Measurements from ENCODE around the gene CCDC68.
"Not testable (repeated sequence)": the region's sequence is repeated elsewhere in the genome, so short reads cannot be mapped to it uniquely, and the experiment has no call there.

Gene CCDC68

GRCh38 chr18:54871231-54871630 lies 88.0 kb downstream of the CCDC68 start:
- DNase-seq (ENCODE audit: insufficient read length), result no peak
- no peak for TF ChIP-seq POLR2A (IDR thresholded peaks at IDR 0.05; ENCODE audit: low read depth, low read length)
- no peak for TF ChIP-seq POLR2AphosphoS5 (IDR thresholded peaks at IDR 0.05; ENCODE audit: low read depth, low read length)
- no peak for TF ChIP-seq TAF1 (IDR thresholded peaks at IDR 0.05; ENCODE audit: borderline replicate concordance, low read depth, low read length)
- no peak for FAIRE-seq

- no peak for DNase-seq (ENCODE audit: insufficient read length)
- no peak for FAIRE-seq
- no peak for TF ChIP-seq TAF1 (IDR thresholded peaks at IDR 0.05; ENCODE audit: borderline replicate concordance, low read depth, low read length)
- TF ChIP-seq POLR2AphosphoS5 (IDR thresholded peaks at IDR 0.05; ENCODE audit: low read depth, low read length), result no peak
- TF ChIP-seq POLR2A (IDR thresholded peaks at IDR 0.05; ENCODE audit: low read depth, low read length), result no peak
Observed at GRCh38 chr18:54867131-54867530, 92.1 kb downstream of the CCDC68 start.

- TF ChIP-seq POLR2AphosphoS5 (IDR thresholded peaks at IDR 0.05; ENCODE audit: low read depth, low read length) (no peak), POLR2A (IDR thresholded peaks at IDR 0.05; ENCODE audit: low read depth, low read length) (no peak), TAF1 (IDR thresholded peaks at IDR 0.05; ENCODE audit: borderline replicate concordance, low read depth, low read length) (no peak)
- FAIRE-seq, result no peak
Observed at GRCh38 chr18:54860941-54861340, 98.3 kb downstream of the CCDC68 start.

GRCh38 chr18:54859667-54860421 lies 99.4 kb downstream of the CCDC68 start:
- FAIRE-seq, result no peak
- no peak for DNase-seq (ENCODE audit: insufficient read length)
- TF ChIP-seq POLR2A (IDR thresholded peaks at IDR 0.05; ENCODE audit: low read depth, low read length), result no peak
- no peak for TF ChIP-seq TAF1 (IDR thresholded peaks at IDR 0.05; ENCODE audit: borderline replicate concordance, low read depth, low read length)
- TF ChIP-seq POLR2AphosphoS5 (IDR thresholded peaks at IDR 0.05; ENCODE audit: low read depth, low read length), result no peak

More at GRCh38 chr18:54860941-54861340, 98.3 kb downstream of the CCDC68 start:
- no peak for DNase-seq (ENCODE audit: insufficient read length)

- FAIRE-seq (peak; percentile 24), DNase-seq (ENCODE audit: insufficient read length) (no peak)
- TF ChIP-seq POLR2A (IDR thresholded peaks at IDR 0.05; ENCODE audit: low read depth, low read length) (no peak), TAF1 (IDR thresholded peaks at IDR 0.05; ENCODE audit: borderline replicate concordance, low read depth, low read length) (no peak)
Observed at GRCh38 chr18:54857499-54857898, 101.8 kb downstream of the CCDC68 start.

- FAIRE-seq (no peak), DNase-seq (ENCODE audit: insufficient read length) (no peak)
- TF ChIP-seq POLR2A (IDR thresholded peaks at IDR 0.05; ENCODE audit: low read depth, low read length) (no peak), POLR2AphosphoS5 (IDR thresholded peaks at IDR 0.05; ENCODE audit: low read depth, low read length) (no peak), TAF1 (IDR thresholded peaks at IDR 0.05; ENCODE audit: borderline replicate concordance, low read depth, low read length) (no peak)
Observed at GRCh38 chr18:54856105-54856646, 103.1 kb downstream of the CCDC68 start.

- FAIRE-seq; DNase-seq (ENCODE audit: insufficient read length): not testable (repeated sequence)
Observed at GRCh38 chr18:54855050-54855449, 104.2 kb downstream of the CCDC68 start.

- DNase-seq (ENCODE audit: insufficient read length), result no peak
- FAIRE-seq, result no peak
- TF ChIP-seq POLR2A (IDR thresholded peaks at IDR 0.05; ENCODE audit: low read depth, low read length) (no peak), TAF1 (IDR thresholded peaks at IDR 0.05; ENCODE audit: borderline replicate concordance, low read depth, low read length) (no peak), POLR2AphosphoS5 (IDR thresholded peaks at IDR 0.05; ENCODE audit: low read depth, low read length) (no peak)
Observed at GRCh38 chr18:54852780-54853675, 106.2 kb downstream of the CCDC68 start.
